AML-193 (cell line): ENCODE data around the gene TIGD3.
"Not testable (repeated sequence)": the region's sequence is repeated elsewhere in the genome, so short reads cannot be mapped to it uniquely, and the experiment has no call there.

Experiments used
- DNase-seq, 2 experiments: peaks; one replicate each; lab custom pipeline; 2025; lab: John Stamatoyannopoulos, UW

TIGD3 gene

DNA sequence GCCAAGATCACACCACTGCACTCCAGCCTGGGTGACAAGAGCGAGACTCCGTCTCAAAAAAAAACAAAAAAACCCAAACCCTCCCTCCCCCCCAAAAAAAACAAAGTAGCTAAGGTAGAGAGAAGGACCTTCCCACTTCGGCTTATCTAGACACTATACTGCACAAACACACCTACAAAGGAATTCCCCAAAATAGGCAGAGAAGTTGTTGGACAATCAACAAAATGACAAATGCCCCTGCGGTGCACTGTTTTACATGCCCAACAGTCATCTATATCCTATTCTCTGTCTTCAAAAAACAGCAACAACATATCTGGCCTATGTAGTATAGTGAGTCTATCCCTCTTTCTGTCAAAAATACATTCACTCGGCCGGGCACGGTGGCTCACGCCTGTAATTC is 27.5 kb upstream of the TIGD3 start:
- no peak for DNase-seq

DNA sequence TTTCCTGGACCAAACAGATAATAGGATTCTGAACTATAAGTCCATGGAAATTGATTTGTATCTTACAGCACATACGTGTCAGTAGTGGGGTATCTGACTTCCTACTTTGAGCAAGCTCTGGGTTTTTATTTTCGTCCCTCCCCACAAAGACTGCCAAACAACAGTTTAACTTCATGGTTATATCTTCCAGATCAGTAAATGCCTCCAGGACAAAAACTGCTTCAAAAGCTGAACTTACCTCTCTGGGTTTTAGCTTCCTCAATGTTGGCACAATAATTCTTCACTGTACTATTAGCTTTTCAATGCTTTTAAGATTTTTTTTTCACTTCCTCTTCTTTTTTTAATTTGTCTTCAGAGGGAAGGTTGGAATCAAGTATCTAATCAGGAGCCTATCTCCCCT is 25.1 kb upstream of the TIGD3 start:
- peak in 1 of 2 experiments; percentile 37 for DNase-seq

GRCh38 chr11:65329944-65330403 is 24.6 kb upstream of the TIGD3 start:
- DNase-seq: peak; percentile 73 to 84

GRCh38 chr11:65330544-65330943 is 24.0 kb upstream of the TIGD3 start:
- no peak for DNase-seq

DNA sequence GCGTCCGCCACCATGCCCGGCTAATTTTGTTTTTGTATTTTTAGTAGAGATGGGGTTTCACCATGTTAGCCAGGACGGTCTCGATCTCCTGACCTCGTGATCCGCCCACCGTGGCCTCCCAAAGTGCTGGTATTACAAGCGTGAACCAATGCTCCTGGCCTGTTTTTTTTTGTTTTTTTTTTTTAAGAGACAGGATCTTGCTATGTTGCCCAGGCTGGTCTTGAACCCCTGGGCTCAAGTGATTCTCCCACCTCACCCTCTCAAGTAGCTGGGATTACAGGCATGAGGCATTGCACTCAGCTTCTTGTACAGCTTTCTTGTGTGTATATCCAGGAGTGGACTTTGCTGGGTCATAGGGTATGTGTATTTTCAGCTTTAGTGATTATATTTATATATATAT is 22.0 kb upstream of the TIGD3 start:
- DNase-seq: not testable (repeated sequence)

- no peak for DNase-seq
These were observed 19.8 kb upstream of the TIGD3 start for GRCh38 chr11:65334696-65335295.

DNA sequence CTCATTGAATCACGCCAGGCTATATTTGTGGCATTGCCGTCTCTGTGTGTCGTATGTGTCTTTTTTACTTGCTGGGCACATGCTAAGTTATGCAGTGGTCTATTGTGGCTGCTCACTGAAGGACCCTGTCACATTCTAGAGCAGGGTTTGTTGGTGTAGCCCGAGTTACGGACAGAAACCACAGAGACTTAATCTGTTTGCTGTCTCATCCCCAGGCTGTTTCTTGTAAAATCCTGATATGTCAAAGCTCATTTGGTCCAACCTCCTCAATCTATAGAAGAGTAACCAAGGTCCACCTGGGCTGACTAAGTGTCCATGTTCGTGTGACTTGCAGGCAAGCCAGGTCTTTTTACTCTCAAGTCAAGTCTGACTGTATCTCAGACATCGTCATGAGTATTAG is 15.9 kb upstream of the TIGD3 start:
- no peak for DNase-seq

GRCh38 chr11:65340226-65340625 is 14.3 kb upstream of the TIGD3 start:
- no peak for DNase-seq

- no peak for DNase-seq
These were observed 12.7 kb upstream of the TIGD3 start for GRCh38 chr11:65341856-65342255.

GRCh38 chr11:65351511-65351910 is 3.0 kb upstream of the TIGD3 start:
- DNase-seq: no peak

DNA sequence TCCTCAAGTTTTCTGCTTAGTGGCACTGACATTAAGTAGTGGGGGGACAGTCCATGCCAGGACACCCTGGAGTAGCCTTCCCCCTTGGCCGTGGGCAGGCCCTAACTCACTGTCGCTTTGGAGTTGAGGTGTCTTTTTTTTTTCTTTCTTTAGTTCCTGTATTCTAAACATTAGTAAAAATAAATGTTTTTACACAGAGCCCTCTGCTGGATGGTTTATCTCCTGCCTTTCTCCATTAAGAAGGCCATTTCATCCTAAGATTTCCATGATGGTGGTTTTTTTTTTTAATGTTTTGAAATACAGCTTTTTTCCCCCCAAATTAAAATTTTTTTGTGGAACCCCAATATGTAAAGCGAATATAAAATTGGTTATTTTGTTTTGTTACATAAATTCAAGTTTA is 1.8 kb upstream of the TIGD3 start:
- DNase-seq: peak; percentile 34 to 37

DNA sequence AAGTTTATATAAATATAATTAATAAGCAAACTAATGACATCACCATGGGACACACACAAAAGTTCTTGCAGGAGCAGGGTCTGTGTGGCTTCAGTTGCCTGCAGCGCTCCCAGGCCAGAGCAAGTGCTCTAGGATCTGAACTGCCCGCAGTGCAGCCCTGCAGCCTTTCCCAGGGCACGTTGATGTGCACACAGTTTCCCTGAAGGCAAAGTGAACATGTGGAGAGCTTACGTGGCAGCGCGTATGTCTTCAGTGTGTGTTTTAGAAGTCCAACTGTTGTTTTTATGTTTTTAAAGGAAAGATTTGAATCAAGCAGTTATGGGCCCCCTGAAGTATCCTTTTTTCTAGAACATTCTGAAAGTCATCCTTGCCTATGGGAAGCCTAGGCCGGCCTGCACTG is 1.2 kb upstream of the TIGD3 start:
- no peak for DNase-seq

DNA sequence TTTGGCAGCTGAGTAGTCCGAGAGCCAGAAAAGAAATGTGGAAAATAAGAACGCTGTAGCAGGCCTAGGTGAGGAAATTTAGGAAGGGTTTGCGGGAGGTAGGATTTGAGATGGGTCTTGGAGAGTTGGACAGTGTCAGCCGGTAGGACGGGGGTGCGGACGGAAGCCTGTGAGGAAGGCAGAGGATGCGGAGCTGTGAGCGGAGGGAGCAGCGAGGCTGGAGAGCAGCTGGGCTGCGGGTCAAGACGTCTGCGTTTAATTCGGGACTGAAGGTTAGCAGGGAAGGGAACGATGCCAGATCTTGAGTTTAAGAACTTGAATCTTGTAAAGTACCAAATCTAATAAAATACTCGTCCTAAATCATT is 669 bp upstream of the TIGD3 start:
- no peak for DNase-seq

DNA sequence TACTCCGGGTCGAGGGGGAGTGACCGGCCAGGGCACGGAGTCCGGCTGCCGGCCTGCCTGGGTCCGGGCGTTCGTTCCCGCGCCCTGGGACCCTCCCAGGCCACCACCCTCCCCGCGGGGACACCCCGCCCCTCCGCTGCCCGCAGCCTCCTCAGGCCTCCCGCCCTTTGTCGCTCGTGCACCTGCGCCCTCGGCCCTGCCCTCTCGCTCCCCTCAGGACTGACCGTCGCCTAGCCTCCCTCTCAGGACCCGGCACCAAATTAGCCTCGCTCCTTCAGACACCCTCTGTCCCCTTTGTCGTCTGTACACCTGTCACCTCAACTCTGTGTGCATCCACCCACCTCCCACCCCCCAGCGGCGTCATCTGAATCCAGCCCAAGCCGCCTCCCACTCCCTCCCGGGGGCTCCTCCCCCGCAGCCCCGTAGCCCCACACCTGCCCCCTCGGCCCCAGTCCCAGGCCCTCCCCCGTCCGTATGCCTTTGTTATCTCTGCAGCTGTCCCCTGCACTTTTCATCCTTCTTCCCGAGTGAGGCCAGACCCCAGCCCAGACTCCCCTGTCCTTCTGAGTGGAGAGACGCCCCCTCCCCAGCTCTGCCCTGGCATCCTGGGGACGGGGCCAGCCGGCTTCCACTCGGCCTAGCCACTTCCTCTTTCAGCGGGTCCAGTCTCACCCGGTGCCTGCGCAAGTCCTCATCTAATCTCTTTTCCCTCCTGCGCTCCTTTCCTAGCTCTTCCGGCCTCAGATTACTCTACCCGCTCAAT is 643 bp downstream of the TIGD3 start:
- DNase-seq: peak; percentile 35 to 47

DNA sequence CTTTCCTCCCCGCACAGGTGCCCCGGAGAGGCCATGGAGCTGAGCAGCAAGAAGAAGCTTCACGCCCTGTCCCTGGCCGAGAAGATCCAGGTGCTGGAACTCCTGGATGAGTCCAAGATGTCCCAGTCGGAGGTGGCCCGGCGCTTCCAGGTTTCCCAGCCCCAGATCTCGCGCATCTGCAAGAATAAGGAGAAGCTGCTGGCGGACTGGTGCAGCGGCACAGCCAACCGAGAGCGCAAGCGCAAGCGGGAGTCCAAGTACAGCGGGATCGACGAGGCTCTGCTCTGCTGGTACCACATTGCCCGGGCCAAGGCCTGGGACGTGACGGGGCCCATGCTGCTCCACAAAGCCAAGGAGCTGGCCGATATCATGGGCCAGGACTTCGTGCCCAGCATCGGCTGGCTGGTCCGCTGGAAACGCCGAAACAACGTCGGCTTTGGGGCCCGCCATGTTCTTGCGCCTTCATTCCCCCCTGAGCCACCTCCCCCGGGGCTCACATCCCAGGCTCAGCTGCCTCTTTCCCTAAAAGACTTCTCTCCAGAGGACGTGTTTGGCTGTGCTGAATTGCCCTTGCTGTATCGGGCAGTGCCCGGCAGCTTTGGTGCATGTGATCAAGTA is 1.3 kb downstream of the TIGD3 start:
- no peak for DNase-seq

- no peak for DNase-seq
These were observed 1.9 kb downstream of the TIGD3 start for GRCh38 chr11:65356394-65356972.

DNA sequence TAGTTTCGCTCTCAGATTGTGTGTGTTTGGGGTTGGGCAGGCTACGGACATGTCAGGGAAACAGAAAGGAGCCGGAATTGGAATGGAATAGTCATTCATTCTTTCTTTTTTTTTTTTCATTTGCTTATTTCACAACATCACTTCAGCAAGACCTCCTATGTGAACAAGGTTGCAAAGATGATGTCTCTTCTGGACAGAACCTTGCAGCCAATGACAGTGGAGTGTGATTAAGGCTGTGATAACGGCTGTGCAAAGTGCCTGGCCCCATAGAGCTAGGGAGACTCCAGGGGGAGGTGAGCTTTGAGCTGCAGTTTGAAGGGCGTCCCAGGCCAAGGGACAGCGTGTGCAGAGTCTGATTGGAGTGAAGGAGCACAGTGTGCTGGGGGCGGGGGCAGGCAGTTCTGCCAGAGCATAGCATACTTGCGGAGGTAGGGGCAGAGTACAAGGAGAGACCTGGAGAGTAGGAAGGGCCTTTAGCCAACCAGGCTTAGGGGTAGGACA is 3.4 kb downstream of the TIGD3 start:
- no peak for DNase-seq

GRCh38 chr11:65362320-65362931 is 7.9 kb downstream of the TIGD3 start:
- DNase-seq: peak; percentile 19

DNA sequence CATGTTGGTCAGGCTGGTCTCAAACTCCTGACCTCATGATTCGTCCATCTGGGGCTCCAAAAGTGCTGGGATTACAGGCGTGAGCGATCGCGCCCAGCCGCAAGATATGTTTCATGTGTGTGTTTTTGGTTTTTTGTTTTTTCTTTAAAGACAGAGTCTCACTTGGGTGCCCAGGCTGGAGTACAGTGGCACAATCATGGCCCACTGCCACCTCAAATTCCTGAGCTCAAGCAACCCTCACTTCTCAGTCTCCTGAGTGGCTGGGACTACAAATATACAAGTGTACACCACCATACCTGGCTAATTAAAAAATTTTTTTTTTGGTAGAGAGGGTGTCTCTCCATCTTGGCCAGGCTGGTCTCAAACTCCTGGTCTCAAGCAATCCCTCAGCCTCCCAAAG is 8.4 kb downstream of the TIGD3 start:
- DNase-seq: no peak

DNA sequence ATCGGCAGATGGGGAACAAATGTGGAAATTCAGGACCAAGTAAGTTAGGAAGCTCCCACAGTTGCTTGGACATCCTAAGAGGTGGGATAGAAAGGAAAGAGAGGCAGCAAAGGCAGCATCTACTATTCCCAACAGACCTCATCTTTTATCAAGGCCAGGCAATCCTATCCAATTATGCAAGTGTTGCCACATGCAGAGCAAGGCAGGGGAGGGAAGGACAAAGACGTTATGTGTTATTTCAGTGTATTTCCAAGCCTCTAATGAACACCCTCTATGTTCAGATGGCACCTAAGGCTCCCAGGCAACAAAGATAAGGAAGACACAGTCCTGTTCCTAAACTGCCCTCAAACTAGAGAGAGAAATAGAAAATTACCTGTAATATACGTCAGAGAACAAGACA is 9.2 kb downstream of the TIGD3 start:
- no peak for DNase-seq

- peak; percentile 74 to 85 for DNase-seq
These were observed 11.8 kb downstream of the TIGD3 start for GRCh38 chr11:65366340-65366773.

DNA sequence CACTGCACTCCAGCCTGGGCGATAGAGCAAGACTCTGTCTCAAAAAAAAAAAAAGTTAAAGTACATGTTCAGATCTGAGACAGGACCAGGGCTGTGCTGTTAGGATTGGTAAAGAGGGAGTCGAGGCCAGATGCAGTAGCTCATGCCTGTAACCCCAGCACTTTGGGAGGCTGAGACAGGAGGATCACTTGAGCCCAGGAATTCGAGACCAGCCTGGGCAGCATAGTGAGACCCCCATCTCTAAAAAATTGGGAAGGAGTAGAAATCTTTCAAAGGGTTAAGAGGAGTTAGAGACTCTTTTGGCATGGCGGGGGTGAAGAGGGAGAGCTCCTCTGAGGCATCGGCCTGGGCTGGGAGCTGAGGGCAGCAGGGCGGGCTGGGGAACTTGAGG is 16.1 kb downstream of the TIGD3 start:
- no peak for DNase-seq
